HCT116 (cell line): ENCODE data around the gene NUDT4B.
"Not testable (repeated sequence)": the region's sequence is repeated elsewhere in the genome, so short reads cannot be mapped to it uniquely, and the experiment has no call there.

Source experiments
- ATF3 ChIP-seq: IDR thresholded peaks from 2 replicates; pipeline ENCODE4 v1.6.1; 2012
- CEBPB ChIP-seq: IDR thresholded peaks from 2 replicates; pipeline ENCODE4 v1.6.1; 2012; ENCODE audit warnings: low read depth
- CTCF ChIP-seq, 3 experiments: fragments of 200-600 bp in 1 of 3; sonication (generic) in 1 of 3; IDR thresholded peaks in 2 of 3; conservative IDR thresholded peaks in 1 of 3; 2 replicates each; pipeline ENCODE4 v1.5.1; 2012 to 2017; ENCODE audit warnings: low read depth in 2 of 3, low read length in 2 of 3, antibody characterized with exemption in 1 of 3, borderline replicate concordance in 1 of 3, control low read depth in 1 of 3, mild to moderate bottlenecking in 1 of 3, mixed read lengths in 1 of 3, mixed run types in 1 of 3, moderate library complexity in 1 of 3; ENCODE audit not compliant: insufficient read depth in 1 of 3
- EGR1 ChIP-seq: IDR thresholded peaks from 2 replicates; pipeline ENCODE4 v1.6.1; 2012; ENCODE audit warnings: low read depth
- EZH2 ChIP-seq: fragments of 200-600 bp; sonication (generic); IDR thresholded peaks from 2 replicates; pipeline ENCODE4 v1.6.1; 2017; ENCODE audit warnings: antibody characterized with exemption, mixed run types
- EZH2phosphoT487 ChIP-seq: fragments of 200-600 bp; IDR thresholded peaks from 2 replicates; pipeline ENCODE4 v1.6.1; 2018; ENCODE audit warnings: antibody characterized with exemption, borderline replicate concordance
- JUND ChIP-seq: IDR thresholded peaks from 2 replicates; pipeline ENCODE4 v1.6.1; 2012
- MAX ChIP-seq: IDR thresholded peaks from 2 replicates; pipeline ENCODE4 v1.6.1; 2012
- POLR2A ChIP-seq: IDR thresholded peaks from 2 replicates; pipeline ENCODE4 v1.7.0; 2011; ENCODE audit warnings: borderline replicate concordance; ENCODE audit not compliant: insufficient read depth, insufficient read length; ENCODE audit errors: extremely low read depth
- POLR2AphosphoS5 ChIP-seq: IDR thresholded peaks from 2 replicates; pipeline ENCODE4 v1.6.1; 2011; ENCODE audit warnings: mild to moderate bottlenecking, low read depth, low read length, moderate library complexity
- REST ChIP-seq: IDR thresholded peaks from 2 replicates; pipeline ENCODE4 v1.6.1; 2012; ENCODE audit warnings: low read depth
- SRF ChIP-seq: IDR thresholded peaks from 2 replicates; pipeline ENCODE4 v1.6.1; 2012; ENCODE audit warnings: low read depth
- ZNF274 ChIP-seq: fragments of 200-500 bp; sonication (Bioruptor generic); IDR thresholded peaks from 2 replicates; pipeline ENCODE4 v1.6.1; 2014; ENCODE audit warnings: mild to moderate bottlenecking, low read depth, low read length, inconsistent platforms

- not testable (repeated sequence) for TF ChIP-seq CTCF (IDR thresholded peaks at IDR 0.05 in 2 of 3, conservative IDR thresholded peaks at IDR 0.05 in 1 of 3; ENCODE audit: borderline replicate concordance in 1 of 3, insufficient read depth in 1 of 3, low read depth in 2 of 3, low read length in 2 of 3); REST; EGR1; MAX; POLR2A; JUND; SRF; EZH2; POLR2AphosphoS5; ATF3; EZH2phosphoT487; CEBPB; ZNF274
Observed at GRCh38 chr1:148729128-148729527, 19.4 kb upstream of the NUDT4B start.
